HuH-7 (cell line): Measurements from ENCODE around the gene ROPN1B.

Experiments
- DNase-seq: peaks from one replicate; pipeline ENCODE4 v3.0.0; 2011; ENCODE audit warnings: low spot score

Gene ROPN1B

DNA sequence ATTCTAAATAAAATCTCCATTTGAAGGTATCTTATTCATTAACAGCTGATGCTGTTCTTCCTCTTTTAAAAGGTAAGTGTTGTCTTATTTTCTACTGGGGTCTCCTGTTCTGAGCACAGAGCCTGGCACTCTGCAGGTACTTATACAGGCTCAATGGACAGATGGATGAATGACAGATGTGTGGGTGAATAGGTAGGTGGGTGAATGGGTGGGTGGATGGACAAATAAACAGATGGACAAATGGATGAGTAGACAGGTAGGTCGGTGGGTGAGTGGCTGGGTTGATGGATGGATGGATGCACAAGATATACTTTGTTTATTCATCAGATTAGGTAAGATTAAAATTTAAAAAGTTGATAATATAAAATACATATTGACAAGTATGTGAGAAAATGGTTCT lies 61.5 kb downstream of the ROPN1B start:
- DNase-seq: no peak

DNA sequence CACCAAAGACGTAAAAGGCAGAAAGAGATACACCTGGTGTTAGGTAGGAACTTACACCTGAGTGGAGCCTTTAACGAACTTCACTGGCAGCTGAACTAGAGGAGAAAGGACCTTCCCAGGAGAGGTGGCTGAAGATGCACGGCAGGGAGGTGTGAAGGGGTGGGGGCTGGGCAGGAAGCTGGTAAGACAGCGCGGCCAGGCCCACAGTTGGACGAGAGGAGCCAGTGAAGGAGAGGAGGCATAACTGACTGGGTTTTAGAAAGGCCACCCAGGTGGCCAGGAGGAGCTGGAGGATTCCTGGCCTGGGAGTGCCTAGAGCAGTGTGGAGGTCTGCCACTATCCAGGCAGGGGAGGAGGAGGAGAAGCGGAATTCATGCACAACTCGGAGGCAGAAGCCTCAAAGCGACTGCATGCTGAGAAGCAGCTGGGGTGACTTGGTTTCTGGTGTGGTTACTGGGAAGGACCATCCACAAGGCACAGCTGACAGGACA lies 63.0 kb downstream of the ROPN1B start:
- no peak for DNase-seq
